Measurements from ENCODE around the gene CELA3B. TPM values are rescaled to one million over a fixed set of nuclear protein-coding genes. Genes with fewer than 3 reads are reported as not detected.
"Not testable (repeated sequence)": the region's sequence is repeated elsewhere in the genome, so short reads cannot be mapped to it uniquely, and the experiment has no call there.

Gene CELA3B
- polyA plus RNA-seq, 1 donor = 0.38 TPM

DNA sequence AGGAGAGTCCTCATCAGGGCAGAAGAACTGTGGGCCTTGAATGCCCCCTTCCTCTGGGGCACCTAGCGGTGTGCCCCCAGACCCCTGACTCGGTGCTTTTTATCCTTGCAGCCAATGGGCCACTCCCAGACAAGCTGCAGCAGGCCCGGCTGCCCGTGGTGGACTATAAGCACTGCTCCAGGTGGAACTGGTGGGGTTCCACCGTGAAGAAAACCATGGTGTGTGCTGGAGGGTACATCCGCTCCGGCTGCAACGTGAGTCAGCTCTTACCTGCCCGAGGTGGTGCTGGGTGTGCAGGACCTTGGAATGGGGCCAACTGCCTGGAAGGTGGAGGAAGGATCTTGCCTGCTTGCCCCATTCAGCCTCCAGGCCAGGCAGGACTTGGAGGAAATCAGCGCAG lies 30.4 kb downstream of the CELA3B start:
- DNase-seq = not testable (repeated sequence)

DNA sequence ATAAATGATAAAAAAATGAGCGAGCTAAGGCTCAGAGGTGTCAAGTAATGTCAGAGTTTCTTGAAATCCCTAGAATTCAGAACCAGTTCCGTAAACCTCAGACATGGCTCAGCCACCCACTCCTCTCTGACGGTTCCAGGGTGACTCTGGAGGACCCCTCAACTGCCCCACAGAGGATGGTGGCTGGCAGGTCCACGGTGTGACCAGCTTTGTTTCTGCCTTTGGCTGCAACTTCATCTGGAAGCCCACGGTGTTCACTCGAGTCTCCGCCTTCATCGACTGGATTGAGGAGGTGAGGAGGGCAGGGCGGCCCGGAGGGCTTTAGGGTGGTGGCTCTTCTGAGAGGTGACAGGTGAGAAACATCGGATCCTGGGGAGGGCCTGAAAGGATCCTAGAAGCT lies 32.7 kb downstream of the CELA3B start:
- not testable (repeated sequence) for DNase-seq

DNA sequence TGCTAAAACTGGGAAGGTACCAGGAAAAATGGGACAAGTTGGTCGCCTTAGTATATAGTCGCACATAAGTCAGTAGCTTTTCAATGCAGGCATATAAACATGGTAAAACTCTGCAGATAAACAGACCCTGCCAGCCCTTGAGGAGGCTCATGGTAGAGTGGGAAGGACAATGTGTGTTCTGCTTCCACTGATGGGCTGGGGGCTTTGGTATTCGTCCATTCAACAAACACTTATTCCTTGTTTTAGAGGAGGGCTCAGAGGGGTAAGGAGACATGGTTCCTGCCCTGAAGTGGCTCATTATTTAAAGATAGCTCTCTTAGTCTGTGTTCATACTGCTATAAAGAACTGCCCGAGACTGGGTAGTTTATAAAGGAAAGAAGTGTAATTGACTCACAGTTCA lies 35.9 kb downstream of the CELA3B start:
- DNase-seq = not testable (repeated sequence)

DNA sequence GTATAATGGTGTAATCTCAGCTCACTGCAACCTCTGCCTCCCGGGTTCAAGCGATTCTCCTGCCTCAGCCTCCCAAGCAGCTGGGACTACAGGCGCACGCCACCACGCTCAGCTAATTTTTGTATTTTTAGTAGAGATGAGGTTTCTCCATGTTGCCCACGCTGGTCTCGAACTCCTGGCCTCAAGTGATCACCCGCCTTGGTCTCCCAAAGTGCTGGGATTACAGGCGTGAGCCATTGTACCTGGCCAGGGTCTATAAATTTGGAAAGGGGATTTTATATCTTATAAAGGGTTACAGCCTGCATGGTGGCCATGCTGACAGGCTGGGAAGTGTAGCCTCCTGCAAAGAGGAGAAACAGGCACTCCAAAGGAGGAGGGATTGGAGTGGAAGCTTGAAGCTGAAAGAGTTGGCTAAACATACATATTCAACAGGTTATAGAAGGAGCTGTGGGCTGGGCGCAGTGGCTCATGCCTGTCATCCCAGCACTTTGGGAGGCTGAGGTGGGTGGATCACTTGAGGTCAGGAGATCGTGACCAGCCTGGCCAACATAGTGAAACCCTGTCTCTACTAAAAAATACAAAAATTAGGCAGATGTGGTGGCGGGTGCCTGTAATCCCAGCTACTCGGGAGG lies 37.9 kb downstream of the CELA3B start:
- DNase-seq = not testable (repeated sequence)

DNA sequence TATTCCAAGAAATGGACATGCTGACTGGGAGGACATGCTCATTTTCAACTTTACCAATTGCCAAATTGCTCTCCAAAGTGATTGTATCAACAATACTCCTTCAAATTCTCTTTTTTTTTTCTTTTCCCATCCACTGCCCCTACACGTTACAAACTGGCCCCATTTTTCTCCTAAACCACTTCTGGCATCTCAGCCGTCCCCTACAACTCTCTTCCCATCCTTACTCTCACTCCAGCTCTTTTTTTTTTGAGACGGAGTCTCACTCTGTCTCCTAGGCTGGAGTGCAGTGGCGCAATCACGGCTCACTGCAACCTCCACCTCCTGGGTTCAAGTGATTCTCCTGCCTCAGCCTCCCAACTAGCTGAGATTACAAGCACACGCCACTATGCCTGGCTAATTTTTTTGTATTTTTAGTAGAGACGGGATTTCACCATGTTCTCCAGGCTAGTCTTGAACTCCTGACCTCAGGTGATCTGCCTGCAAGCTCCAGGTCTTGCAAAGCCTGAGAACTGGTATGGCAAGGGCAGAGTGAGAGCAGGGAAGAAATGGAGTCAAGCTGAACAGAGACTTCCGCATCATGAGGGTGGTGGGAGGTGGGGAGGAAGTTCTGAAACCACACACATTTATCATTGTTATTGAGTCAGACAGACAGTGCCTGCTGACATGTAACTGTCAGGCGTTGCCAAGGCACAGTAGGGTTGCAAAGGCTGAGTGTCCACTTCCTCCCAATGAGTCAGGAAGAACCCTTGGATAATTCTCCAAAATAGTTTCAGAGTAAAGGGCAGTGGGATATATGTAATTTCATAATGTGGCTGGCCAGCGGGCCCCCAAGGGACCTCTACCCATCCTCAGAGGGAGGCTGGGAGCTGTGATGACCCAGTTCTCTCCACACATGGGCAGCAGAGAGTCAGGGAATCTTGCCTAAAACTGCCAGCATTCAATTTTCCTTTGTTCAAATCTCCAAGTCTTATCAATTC lies 42.0 kb downstream of the CELA3B start:
- DNase-seq = no peak

DNA sequence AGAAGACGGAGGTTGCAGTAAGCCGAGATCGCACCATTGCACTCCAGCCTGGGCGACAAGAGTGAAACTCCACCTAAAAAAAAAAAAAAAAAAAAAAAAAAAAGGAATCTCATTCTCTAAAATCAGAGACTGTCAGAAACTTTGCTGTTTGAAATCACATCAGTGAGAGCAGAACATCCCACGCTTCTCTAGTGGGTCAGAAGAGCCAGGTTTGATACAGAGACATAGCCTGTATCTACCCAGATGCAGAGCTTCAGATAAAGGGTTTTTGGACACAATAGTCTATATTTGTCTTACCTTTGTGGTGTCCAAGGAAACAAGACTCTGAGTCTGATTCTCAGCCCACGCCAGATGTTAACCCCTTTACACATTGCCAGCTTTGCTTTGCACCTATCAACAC lies 44.2 kb downstream of the CELA3B start:
- no peak for DNase-seq

DNA sequence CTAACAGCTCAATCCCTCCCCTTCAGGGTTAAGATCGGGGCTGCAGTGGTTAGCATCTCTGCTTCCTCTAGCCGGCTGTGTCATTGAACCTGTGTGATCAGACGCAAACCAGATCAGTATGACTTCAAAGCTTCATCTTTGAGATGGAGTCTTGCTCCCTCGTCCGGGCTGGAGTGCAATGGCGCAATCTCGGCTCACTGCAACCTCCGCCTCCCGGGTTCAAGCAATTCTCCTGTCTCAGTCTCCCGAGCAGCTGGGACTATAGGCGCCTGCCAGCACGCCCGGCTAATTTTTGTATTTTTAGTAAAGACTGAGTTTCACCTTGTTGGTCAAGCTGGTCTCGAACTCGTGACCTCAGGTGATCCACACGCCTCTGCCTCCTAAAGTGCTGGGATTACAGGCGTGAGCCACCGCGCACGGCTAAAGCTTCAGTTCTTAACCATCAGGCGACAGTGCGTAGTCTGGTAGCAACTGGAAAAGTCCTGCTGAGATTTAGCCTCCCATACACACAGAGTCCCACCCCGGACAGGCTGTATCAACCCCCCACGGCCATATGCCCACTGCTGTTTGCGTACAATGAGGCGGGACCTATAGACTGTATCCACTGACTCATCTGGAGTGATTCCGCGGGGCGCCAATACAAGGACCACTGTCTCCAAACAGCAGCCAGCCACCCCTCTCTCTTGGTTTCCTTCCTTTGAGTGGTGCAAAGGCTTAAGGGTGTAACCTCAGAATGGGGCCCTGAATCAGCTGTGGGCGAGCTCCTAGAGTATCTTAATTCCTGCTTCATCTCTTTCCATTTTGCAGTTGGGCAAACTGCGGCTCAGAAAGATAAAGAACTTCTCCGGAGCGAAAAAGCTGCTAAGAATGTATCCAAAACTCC lies 47.9 kb downstream of the CELA3B start:
- DNase-seq = no peak

DNA sequence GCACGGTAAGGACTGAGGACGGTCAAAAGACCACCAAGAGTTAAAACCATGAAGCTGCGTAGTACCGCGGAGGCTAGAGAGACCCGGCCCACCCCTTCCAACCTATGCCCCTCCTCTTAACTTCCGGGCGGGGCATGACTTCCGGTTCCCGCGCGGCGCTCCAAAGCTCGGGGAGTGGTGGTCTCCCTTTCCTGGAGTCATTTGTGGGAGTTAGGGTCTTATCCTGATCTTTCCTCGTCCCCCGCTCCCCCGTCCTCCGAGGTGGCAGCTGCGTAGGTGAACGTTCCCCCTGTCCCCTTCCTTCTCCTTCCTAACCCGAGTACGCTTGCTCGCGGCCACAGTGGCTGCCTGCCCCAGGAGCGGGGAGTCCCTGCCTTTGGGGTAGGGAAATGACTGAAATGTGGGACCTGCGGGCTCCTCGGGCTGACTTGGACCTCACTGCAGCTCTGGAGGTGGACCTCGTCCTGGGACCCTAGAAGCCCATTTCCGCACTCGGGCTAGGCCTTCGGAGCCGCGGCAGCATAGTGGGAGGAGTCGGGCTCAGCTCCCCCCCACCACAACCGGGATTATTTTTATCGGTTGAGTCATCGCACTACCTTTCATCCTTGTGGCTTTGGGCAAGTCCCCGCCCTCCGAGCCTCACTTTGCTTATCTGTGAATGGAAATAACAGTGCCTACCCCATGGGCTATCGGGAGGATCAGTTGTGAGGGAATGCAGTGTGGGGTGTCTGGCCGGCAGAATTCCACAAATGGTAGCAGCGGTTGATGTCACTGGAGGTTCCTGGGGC lies 48.7 kb downstream of the CELA3B start:
- DNase-seq = peak; percentile 91

DNA sequence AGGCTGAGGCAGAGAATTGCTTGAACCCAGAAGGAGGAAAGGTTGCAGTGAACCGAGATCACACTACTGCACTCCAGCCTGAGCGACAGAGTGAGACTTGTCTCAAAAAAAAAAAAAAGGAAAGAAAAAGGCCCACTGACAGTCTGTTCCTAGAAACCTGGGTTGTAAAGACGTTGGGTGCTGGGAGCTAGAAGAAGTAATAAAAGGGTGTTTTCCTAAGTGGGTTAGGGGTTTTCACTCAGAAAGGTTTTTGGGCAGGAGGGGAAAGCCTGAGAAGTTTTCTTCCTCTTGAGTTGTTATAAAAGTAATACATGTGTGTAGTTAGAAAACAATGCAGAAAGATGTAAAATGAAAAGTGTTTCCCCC lies 50.1 kb downstream of the CELA3B start:
- DNase-seq = no peak

DNA sequence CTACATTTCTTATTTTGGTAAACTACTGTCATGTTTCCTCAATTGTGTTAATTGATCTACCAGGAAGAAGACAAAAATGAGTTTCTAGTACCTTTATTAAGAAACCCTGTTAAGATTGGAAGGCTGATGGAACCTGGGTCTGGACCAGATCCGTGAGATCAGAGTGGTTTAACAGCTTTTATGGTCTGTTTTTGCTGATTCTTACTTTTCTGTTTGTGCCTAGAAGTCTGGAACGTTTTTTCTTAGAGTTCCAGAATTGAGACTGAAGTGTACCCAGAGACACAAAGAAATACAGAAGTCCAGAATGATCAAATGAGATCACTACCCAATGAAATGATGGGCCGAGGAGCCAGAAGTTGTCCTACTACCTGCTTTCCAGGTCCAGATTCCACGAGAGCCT lies 53.2 kb downstream of the CELA3B start:
- no peak for DNase-seq

DNA sequence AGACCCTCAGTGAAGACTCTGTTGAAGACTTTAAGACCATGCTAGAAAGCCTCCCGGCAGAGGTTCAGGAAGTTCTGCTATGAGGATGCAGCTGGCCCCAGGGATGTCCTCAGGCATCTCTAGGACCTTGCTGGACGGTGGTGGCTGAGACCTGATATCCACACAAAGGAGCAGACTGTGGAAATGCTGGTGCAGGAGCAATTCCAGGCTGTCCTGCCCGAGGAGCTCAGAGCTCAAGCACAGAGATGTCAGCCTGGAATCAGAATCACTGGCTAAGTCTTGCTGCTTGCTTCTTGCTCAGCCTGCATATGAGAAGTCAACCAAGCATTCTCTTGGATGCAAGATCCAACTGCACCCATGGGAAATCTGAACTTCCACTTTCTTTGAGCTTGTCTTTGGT lies 53.7 kb downstream of the CELA3B start:
- DNase-seq = no peak

DNA sequence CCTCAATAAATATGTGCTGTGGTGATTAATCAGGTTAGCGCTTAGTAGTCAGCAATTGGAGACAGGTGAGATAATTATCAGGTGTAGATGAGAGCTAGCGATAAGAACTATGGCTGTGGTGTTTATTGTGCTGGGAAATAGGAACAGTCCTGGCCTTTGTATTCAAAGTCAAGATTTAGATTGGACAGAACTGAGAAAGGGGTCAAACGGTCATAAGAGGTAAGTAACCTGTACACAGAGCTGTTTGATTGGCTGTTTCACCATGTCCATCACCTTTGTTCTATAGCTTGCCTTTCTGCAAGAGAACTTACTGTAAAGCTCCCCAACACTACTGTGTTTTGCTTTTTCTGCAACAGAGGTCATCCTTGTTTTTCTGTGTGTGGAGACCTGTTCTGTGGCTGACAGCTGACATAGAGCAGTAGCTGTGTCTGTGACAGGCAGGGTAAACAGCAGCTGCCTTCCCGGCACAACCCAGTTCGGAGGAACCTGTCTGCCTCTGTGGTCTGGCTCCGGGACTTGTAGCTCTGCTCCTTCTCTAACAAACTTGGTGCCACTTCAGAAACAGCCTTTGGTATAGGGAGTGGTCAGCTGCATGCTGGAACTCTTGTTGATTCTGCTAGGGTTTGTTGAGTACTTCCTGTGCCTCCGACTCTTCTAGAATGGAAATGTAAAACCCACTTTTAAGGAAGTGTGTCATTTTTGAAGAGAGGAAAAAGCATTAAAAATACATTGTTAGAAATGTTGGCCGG lies 54.6 kb downstream of the CELA3B start:
- DNase-seq = no peak

DNA sequence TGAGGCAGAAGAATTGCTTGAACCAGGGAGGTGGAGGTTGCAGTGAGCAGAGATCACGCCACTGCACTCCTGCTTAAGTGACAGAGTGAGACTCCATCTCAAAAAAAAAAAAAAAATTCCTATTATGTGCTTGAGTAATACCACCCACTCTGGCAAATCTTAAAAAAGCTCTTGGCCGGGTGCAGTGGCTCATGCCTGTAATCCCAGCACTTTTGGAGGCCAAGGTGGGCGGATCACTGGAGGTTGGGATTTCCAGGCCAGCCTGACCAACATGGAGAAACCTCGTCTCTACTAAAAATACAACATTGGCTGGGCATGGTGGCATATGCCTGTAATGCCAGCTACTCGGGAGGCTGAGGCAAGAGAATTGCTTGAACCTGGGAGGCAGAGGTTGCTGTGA lies 58.0 kb downstream of the CELA3B start:
- DNase-seq = not testable (repeated sequence)

DNA sequence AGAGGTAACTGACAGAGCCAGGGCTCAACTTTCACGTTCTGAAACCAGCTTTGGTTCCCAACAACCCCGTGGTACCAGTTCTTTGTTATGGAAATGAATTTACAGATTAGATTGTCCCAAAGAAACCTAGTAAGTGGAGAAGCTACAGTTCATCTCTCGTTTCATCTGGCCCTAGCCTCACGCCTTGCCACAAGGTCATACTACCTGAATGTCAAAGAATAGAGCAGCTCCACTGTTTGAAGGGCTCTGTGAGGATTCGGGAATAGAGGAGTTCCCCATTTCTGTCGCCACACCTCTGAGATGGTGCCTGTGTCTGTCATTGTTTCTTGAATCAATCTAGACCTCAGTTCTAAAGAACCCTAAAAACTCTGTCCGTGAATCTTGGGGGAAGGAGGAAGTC lies 60.7 kb downstream of the CELA3B start:
- no peak for DNase-seq

DNA sequence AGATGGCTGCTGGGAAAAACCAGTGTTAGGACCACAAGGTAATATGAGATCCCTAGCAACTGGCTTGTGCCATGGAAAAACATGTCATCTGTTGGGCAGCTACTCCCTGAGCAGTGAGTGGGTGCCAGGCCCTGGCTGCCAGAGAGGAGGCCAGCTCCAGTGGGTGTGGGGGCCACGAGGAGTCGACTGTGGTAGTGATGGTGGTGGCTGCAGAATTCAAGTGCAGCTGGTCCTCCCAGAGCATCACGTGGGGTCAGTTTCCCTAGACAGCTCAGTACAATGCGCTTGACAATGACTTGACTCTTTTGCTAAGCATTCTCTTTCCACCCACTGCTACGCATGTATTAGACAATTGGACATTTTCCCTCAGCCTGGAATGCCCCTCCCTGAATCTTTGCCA lies 61.2 kb downstream of the CELA3B start:
- no peak for DNase-seq

Other genes starting within 250 kb of the CELA3B start
- gene USP48, start 193.9 kb upstream of the CELA3B start, polyA plus RNA-seq (ENCODE audit: insufficient read length) = 94.3 TPM
- 4.6 TPM for gene LDLRAD2, start 164.8 kb upstream of the CELA3B start, polyA plus RNA-seq (ENCODE audit: insufficient read length)
- 154 TPM for gene HSPG2, start 39.7 kb upstream of the CELA3B start, polyA plus RNA-seq (ENCODE audit: insufficient read length)
- gene CELA3A, start 24.6 kb downstream of the CELA3B start, polyA plus RNA-seq (ENCODE audit: insufficient read length) = not detected
- 393 TPM for gene CDC42, start 75.7 kb downstream of the CELA3B start, polyA plus RNA-seq (ENCODE audit: insufficient read length)
- gene WNT4, start 166.1 kb downstream of the CELA3B start, polyA plus RNA-seq (ENCODE audit: insufficient read length) = 6.7 TPM

Measured in left kidney (tissue), 2 donors.